ENCODE data around the gene NR2C2AP. TPM values are rescaled to one million over a fixed set of nuclear protein-coding genes. Genes with fewer than 3 reads are reported as not detected.

The NR2C2AP gene
- total RNA-seq, 1 donor from 2014 or later = 7.3 TPM

DNA sequence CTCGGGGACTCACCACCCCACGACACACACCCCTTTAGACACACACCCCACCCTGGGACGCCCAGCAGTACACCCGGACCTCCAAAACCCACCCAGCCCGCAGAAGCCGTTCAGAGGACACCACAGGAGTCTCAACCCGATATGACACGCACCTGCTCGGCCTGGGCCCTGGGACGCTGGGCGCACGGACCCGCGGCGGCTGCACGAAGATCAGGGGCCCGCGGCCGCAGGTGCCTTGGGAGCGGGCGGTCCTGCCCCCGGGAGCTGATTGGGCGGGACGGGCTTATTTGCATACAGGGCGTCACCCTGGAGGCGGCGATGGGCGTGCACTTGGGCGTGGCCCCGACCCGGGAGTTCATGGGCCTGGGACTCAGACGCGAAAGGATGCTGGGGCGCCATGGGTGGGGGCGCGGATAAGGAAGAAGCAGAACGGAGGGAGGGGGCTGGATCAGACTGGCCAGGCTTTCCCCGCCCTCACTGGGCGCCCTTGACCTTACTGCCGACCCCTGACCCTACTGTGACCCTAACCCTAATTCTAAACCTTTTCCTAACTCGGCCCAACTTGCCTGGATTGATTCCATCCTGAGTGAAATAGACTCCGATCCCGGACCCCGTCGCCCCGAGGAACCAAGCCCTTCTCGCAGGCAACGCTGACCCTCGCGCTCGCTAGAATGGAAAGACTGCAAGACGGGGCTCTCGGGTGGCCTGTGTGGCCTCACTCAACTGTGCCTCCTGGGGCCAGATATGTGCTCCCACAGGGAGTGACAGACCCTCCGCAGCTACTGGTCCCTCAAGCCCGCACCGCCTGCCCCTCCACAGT lies 33.0 kb downstream of the NR2C2AP start, which contains the start of gene MEF2B:
Gene MEF2B (minus strand): TSS at position 211 of the 820 bp plus-strand sequence. CDS start 19,528 bp downstream, outside the sequence.
- no peak within 1 kb of the TSS for H3K27ac ChIP-seq (ENCODE audit: low read depth, low read length)
- peak within 1 kb of the TSS; percentile 22 to 71 (median 23) for H3K9ac ChIP-seq (ENCODE audit: low read depth in 1 of 3, low read length in 3 of 3)
- H3K4me1 ChIP-seq (ENCODE audit: control insufficient read depth in 3 of 3, insufficient read depth in 3 of 3, low read length in 3 of 3) = peaks cover 20 to 28% (median 22%) of the 10 kb centered on the region in 3 donors
- peak within 1 kb of the TSS; percentile 7 to 71 (median 70) for H3K4me3 ChIP-seq (ENCODE audit: low read length in 3 of 3)
- no peaks in the 10 kb centered on the region for H3K27me3 ChIP-seq (ENCODE audit: control insufficient read depth in 3 of 3, insufficient read depth in 3 of 3, low read length in 3 of 3)
- H3K9me3 ChIP-seq (ENCODE audit: control insufficient read depth in 3 of 3, low read length in 3 of 3) = no peaks in the 10 kb centered on the region
- peaks cover 0 to 3% (median 0%) of the 10 kb centered on the region in 3 donors for H3K36me3 ChIP-seq (ENCODE audit: control insufficient read depth in 3 of 3, insufficient read depth in 3 of 3, low read length in 3 of 3)

DNA sequence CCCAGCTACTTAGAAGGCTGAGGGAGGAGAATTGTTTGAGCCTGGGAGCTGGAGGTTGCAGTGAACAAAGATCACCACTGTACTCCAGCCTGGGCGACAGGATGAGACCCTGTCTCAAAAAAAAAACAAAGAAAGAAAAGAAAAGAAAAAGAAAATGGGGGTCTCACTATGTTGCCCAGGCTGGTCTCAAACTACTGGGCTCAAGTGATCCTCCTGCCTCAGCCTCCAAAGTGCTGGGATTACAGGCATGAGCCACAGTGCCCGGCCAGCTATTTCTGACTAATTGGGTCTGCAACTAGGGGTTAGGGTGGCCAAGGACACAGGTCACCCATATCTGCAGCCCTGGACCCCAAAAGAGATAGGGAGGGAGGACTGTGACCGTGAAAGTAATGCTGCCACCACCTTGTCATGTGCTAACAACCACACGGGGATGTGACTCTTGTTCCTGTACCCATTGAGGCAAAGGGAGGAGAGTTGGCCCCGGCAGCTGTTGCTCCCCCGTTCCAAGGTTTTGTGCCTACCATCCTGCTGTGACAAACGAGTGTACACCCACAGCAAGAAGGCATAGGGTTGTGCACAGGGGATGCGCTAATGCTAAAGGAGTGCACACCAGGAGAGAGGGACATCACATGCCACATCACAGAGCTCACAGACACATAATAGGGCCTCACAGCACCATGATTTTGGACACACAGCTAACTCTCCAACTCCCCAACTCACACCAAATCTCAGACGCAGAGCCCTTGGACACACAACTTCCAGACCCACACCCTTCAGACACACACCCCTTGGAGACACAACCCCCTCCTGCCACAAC lies 33.8 kb downstream of the NR2C2AP start:
- Histone ChIP-seq H3K27me3 (ENCODE audit: control insufficient read depth in 3 of 3, insufficient read depth in 3 of 3, low read length in 3 of 3) (no peaks in the 10 kb centered on the region), H3K36me3 (ENCODE audit: control insufficient read depth in 3 of 3, insufficient read depth in 3 of 3, low read length in 3 of 3) (peaks cover 0 to 3% (median 0%) of the 10 kb centered on the region in 3 donors), H3K27ac (ENCODE audit: low read depth, low read length) (no peak overlapping the region), H3K4me3 (ENCODE audit: low read length in 3 of 3) (peak overlapping the region; percentile 7 to 71 (median 70)), H3K9me3 (ENCODE audit: control insufficient read depth in 3 of 3, low read length in 3 of 3) (no peaks in the 10 kb centered on the region), H3K4me1 (ENCODE audit: control insufficient read depth in 3 of 3, insufficient read depth in 3 of 3, low read length in 3 of 3) (peaks cover 20 to 28% (median 22%) of the 10 kb centered on the region in 3 donors), H3K9ac (ENCODE audit: low read depth in 1 of 3, low read length in 3 of 3) (peak overlapping the region in 2 of 3 donors; percentile 22 to 71)

DNA sequence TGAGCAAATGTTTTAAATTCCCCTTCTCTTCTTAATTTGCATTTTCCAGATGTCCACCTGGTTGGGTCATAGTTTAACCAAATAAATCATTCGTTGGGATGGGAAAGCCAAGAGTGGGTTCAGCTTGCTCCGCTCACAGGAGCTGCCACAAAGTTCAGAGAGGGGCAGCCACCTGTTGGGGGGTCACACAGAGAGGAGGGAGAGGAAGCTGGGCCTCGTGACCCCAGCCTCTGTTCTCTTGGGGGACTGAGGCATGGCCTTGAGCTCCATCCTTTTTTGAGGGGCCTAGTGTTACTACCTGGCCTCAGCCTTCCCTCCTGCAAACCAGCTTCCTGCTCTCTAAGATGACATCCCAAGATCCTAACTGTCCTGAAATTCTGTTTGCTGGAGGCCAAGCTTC lies 35.6 kb downstream of the NR2C2AP start:
- no peaks in the 10 kb centered on the region for H3K9me3 ChIP-seq (ENCODE audit: control insufficient read depth in 3 of 3, low read length in 3 of 3)
- H3K36me3 ChIP-seq (ENCODE audit: control insufficient read depth in 3 of 3, insufficient read depth in 3 of 3, low read length in 3 of 3) = peaks cover 0 to 3% (median 0%) of the 10 kb centered on the region in 3 donors
- no peak overlapping the region for H3K9ac ChIP-seq (ENCODE audit: low read depth in 1 of 3, low read length in 3 of 3)
- H3K27ac ChIP-seq (ENCODE audit: low read depth, low read length) = no peak overlapping the region
- peaks cover 20 to 28% (median 22%) of the 10 kb centered on the region in 3 donors for H3K4me1 ChIP-seq (ENCODE audit: control insufficient read depth in 3 of 3, insufficient read depth in 3 of 3, low read length in 3 of 3)
- H3K27me3 ChIP-seq (ENCODE audit: control insufficient read depth in 3 of 3, insufficient read depth in 3 of 3, low read length in 3 of 3) = no peaks in the 10 kb centered on the region
- H3K4me3 ChIP-seq (ENCODE audit: low read length in 3 of 3) = no peak overlapping the region

DNA sequence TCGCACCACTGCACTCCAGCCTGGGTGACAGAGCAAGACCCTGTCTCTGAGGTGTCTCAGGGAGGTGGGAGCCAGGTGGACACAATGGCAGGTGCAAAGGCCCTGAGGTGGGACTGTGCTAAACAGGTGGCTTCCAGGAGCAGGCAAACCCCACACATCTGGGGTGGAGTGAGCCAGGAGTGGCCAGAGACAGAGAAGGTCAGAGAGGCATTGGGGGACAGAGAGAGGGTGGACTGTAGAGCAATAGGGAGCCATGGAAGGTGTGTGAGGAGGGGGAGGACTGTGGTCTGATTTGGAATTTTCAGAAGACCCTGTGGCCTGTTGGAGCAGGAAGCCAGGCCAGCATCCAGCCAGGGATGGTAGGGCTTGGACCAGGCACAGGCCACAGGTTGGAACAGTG lies 37.8 kb downstream of the NR2C2AP start:
- no peaks in the 10 kb centered on the region for H3K27me3 ChIP-seq (ENCODE audit: control insufficient read depth in 3 of 3, insufficient read depth in 3 of 3, low read length in 3 of 3)
- no peaks in the 10 kb centered on the region for H3K9me3 ChIP-seq (ENCODE audit: control insufficient read depth in 3 of 3, low read length in 3 of 3)
- no peak overlapping the region for H3K27ac ChIP-seq (ENCODE audit: low read depth, low read length)
- H3K4me1 ChIP-seq (ENCODE audit: control insufficient read depth in 3 of 3, insufficient read depth in 3 of 3, low read length in 3 of 3) = peaks cover 6 to 10% (median 7%) of the 10 kb centered on the region in 3 donors
- H3K9ac ChIP-seq (ENCODE audit: low read depth in 1 of 3, low read length in 3 of 3) = no peak overlapping the region
- H3K36me3 ChIP-seq (ENCODE audit: control insufficient read depth in 3 of 3, insufficient read depth in 3 of 3, low read length in 3 of 3) = peaks cover 0 to 3% (median 0%) of the 10 kb centered on the region in 3 donors
- no peak overlapping the region for H3K4me3 ChIP-seq (ENCODE audit: low read length in 3 of 3)

DNA sequence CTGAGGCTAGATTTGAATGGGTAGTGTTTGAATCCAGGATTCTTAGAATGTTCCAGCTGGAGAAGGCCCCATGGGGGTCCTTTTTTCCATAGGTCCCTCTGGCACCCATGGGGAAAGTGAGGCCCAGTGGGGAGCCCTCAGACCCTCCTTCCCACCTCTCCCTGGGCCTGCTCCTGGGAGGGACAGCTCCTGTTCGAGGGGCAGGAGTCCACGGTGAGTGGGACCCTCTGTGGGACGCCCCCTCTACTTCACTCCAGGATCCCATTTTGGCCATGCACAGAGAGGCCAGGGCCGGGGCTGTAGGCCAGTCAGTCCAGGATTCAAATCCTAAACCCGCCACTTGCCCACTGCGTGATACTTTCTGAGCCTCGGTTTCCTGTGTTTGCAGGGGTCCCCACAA lies 40.7 kb downstream of the NR2C2AP start:
- H3K27me3 ChIP-seq (ENCODE audit: control insufficient read depth in 3 of 3, insufficient read depth in 3 of 3, low read length in 3 of 3) = no peaks in the 10 kb centered on the region
- H3K9me3 ChIP-seq (ENCODE audit: control insufficient read depth in 3 of 3, low read length in 3 of 3) = no peaks in the 10 kb centered on the region
- H3K4me3 ChIP-seq (ENCODE audit: low read length in 3 of 3) = no peak overlapping the region
- H3K4me1 ChIP-seq (ENCODE audit: control insufficient read depth in 3 of 3, insufficient read depth in 3 of 3, low read length in 3 of 3) = no peaks in the 10 kb centered on the region
- H3K36me3 ChIP-seq (ENCODE audit: control insufficient read depth in 3 of 3, insufficient read depth in 3 of 3, low read length in 3 of 3) = no peaks in the 10 kb centered on the region
- H3K9ac ChIP-seq (ENCODE audit: low read depth in 1 of 3, low read length in 3 of 3) = no peak overlapping the region
- no peak overlapping the region for H3K27ac ChIP-seq (ENCODE audit: low read depth, low read length)

DNA sequence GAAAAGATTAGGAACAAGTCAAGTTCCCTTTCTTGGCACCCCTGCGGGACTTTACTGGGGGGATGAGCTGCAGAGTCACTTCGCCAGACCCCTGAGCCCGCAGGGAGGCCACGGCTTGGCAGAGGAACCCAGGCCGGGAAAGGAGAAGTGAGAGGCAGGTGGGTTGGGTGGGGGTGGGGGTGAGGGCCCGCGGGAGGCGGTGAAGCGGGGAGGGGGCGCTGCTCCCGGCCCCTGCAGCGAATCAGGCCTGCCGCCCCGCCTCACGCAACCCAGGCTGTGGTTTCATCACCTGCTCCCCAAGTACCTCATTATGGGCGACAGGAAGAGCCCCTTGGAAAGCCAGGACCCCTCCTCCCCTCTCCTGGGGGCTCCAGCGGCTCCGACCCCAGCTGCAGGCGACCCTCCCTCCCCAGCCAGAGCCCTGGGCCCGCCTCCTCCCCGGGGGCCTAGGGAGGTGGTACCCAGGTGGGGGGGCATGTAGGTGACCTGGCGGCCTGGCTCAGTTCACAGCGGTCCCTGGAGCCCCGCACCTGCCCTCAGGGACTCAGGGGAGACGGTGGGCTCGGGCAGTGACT lies 42.7 kb downstream of the NR2C2AP start:
- no peaks in the 10 kb centered on the region for H3K4me1 ChIP-seq (ENCODE audit: control insufficient read depth in 3 of 3, insufficient read depth in 3 of 3, low read length in 3 of 3)
- H3K4me3 ChIP-seq (ENCODE audit: low read length in 3 of 3) = no peak overlapping the region
- H3K27me3 ChIP-seq (ENCODE audit: control insufficient read depth in 3 of 3, insufficient read depth in 3 of 3, low read length in 3 of 3) = no peaks in the 10 kb centered on the region
- peaks cover 0 to 2% (median 0%) of the 10 kb centered on the region in 3 donors for H3K9me3 ChIP-seq (ENCODE audit: control insufficient read depth in 3 of 3, low read length in 3 of 3)
- H3K27ac ChIP-seq (ENCODE audit: low read depth, low read length) = no peak overlapping the region
- H3K9ac ChIP-seq (ENCODE audit: low read depth in 1 of 3, low read length in 3 of 3) = no peak overlapping the region
- no peaks in the 10 kb centered on the region for H3K36me3 ChIP-seq (ENCODE audit: control insufficient read depth in 3 of 3, insufficient read depth in 3 of 3, low read length in 3 of 3)

DNA sequence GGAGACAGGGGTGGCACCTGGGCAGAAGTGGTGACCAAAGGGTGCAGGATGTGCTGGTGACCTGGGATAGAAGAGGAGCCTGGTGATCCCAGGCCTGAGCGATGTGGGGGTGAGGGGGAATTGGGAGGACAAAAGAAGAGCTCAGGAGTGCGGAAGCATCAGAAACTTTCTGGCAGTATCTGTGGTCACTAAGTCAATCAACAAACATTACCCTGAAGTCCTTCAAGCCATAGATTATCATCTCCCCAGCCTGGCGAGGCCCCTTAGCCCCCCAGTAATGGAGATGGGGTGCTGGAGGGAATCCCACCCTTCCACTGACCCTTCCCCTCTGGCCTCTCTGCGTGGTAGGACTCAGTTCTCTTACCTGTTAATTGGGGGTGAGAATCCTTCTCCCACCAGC lies 43.7 kb downstream of the NR2C2AP start:
- peaks cover 0 to 2% (median 0%) of the 10 kb centered on the region in 3 donors for H3K9me3 ChIP-seq (ENCODE audit: control insufficient read depth in 3 of 3, low read length in 3 of 3)
- no peak overlapping the region for H3K9ac ChIP-seq (ENCODE audit: low read depth in 1 of 3, low read length in 3 of 3)
- H3K36me3 ChIP-seq (ENCODE audit: control insufficient read depth in 3 of 3, insufficient read depth in 3 of 3, low read length in 3 of 3) = no peaks in the 10 kb centered on the region
- no peak overlapping the region for H3K27ac ChIP-seq (ENCODE audit: low read depth, low read length)
- no peaks in the 10 kb centered on the region for H3K4me1 ChIP-seq (ENCODE audit: control insufficient read depth in 3 of 3, insufficient read depth in 3 of 3, low read length in 3 of 3)
- no peak overlapping the region for H3K4me3 ChIP-seq (ENCODE audit: low read length in 3 of 3)
- H3K27me3 ChIP-seq (ENCODE audit: control insufficient read depth in 3 of 3, insufficient read depth in 3 of 3, low read length in 3 of 3) = no peaks in the 10 kb centered on the region

DNA sequence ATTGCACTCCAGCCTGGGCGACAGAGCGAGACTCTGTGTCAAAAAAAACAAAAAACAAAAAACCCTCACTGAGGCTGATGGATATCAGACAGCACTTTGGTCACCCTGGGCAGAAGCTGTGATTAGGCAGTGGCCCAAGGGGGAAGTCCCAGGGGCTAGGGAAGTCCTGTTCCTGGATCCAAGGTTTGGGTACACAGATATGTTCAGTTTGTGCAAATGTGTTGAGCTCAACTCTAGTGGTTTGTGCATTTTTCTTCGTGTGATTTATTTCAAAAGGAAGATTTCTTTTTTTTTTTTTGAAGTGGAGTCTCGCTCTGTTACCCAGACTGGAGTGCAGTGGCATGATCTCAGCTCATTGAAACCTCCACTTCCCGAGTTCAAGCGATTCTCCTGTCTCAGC lies 45.4 kb downstream of the NR2C2AP start:
- H3K4me3 ChIP-seq (ENCODE audit: low read length in 3 of 3) = no peak overlapping the region
- H3K4me1 ChIP-seq (ENCODE audit: control insufficient read depth in 3 of 3, insufficient read depth in 3 of 3, low read length in 3 of 3) = no peaks in the 10 kb centered on the region
- no peak overlapping the region for H3K9ac ChIP-seq (ENCODE audit: low read depth in 1 of 3, low read length in 3 of 3)
- H3K27ac ChIP-seq (ENCODE audit: low read depth, low read length) = no peak overlapping the region
- no peaks in the 10 kb centered on the region for H3K36me3 ChIP-seq (ENCODE audit: control insufficient read depth in 3 of 3, insufficient read depth in 3 of 3, low read length in 3 of 3)
- H3K27me3 ChIP-seq (ENCODE audit: control insufficient read depth in 3 of 3, insufficient read depth in 3 of 3, low read length in 3 of 3) = no peaks in the 10 kb centered on the region
- peaks cover 0 to 2% (median 0%) of the 10 kb centered on the region in 3 donors for H3K9me3 ChIP-seq (ENCODE audit: control insufficient read depth in 3 of 3, low read length in 3 of 3)

DNA sequence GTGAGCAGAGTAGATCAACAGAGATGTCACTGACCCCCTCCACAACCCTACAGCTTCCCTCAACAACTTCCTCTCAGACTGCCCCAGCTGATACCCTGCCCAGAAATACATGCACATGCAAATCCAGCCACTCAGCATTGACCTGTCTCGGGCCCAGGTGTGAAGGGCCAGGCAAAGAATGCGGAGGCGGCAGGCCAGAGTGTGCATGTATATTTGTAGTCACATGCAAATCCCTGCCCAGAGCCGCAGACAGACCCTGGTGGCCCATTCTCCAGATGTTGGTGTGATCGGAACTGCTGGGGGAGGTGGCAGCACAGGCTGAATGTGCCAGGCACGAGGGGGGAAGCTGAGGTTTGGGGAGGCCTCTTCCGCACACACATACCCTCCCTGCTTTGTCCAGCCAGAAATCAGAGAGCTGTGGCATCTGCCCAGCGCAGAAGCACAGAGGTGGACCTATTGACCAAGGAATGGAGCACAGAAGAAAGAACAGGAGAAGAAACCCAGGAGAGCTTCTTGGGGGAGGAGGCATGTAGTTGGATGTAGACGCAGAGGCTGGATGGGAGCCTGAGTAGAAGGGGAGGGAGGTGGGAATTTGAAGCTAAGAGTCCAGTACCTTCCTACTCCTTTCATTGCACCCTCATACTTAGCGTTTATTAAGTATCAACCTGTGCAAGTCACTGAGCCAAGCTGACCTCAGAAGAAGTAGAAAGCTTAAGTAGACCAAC lies 47.6 kb downstream of the NR2C2AP start:
- H3K36me3 ChIP-seq (ENCODE audit: control insufficient read depth in 3 of 3, insufficient read depth in 3 of 3, low read length in 3 of 3) = no peaks in the 10 kb centered on the region
- H3K27ac ChIP-seq (ENCODE audit: low read depth, low read length) = no peak overlapping the region
- no peak overlapping the region for H3K9ac ChIP-seq (ENCODE audit: low read depth in 1 of 3, low read length in 3 of 3)
- peaks cover 0 to 2% (median 0%) of the 10 kb centered on the region in 3 donors for H3K9me3 ChIP-seq (ENCODE audit: control insufficient read depth in 3 of 3, low read length in 3 of 3)
- no peaks in the 10 kb centered on the region for H3K4me1 ChIP-seq (ENCODE audit: control insufficient read depth in 3 of 3, insufficient read depth in 3 of 3, low read length in 3 of 3)
- H3K27me3 ChIP-seq (ENCODE audit: control insufficient read depth in 3 of 3, insufficient read depth in 3 of 3, low read length in 3 of 3) = no peaks in the 10 kb centered on the region
- H3K4me3 ChIP-seq (ENCODE audit: low read length in 3 of 3) = no peak overlapping the region

Data from skeletal muscle tissue (tissue), 4 donors.